Brain pericyte (primary cell): ENCODE results near the gene NSD1.

Experiments
- DNase-seq: peaks from one replicate; pipeline ENCODE4 v3.0.0-alpha.2; 2012; ENCODE audit warnings: low read depth, low spot score

Gene NSD1

GRCh38 chr5:177133096-177133852, at the start of gene NSD1:
Gene NSD1, plus strand, starts transcription at chr5:177133773. Its CDS starts 1,331 bp downstream, at chr5:177135104.
- DNase-seq, result peak; percentile 48

GRCh38 chr5:177084175-177084574, 49.4 kb upstream of the NSD1 start:
- DNase-seq, result no peak

GRCh38 chr5:177085985-177086653, 47.5 kb upstream of the NSD1 start:
- no peak for DNase-seq

- no peak for DNase-seq
Measured at GRCh38 chr5:177086654-177087397, 46.7 kb upstream of the NSD1 start, which contains the start of gene FGFR4. Gene FGFR4, plus strand, starts transcription at chr5:177086915. Its CDS starts 2,688 bp downstream, at chr5:177089603.

GRCh38 chr5:177087398-177088005, 46.1 kb upstream of the NSD1 start:
- DNase-seq, result no peak

- no peak for DNase-seq
Measured at GRCh38 chr5:177089127-177089526, 44.4 kb upstream of the NSD1 start.

GRCh38 chr5:177089825-177090641, 43.5 kb upstream of the NSD1 start:
- no peak for DNase-seq

GRCh38 chr5:177090813-177091212, 42.8 kb upstream of the NSD1 start:
- DNase-seq, result no peak

- no peak for DNase-seq
Measured at GRCh38 chr5:177091232-177091631, 42.3 kb upstream of the NSD1 start.

GRCh38 chr5:177092178-177093081, 41.1 kb upstream of the NSD1 start:
- DNase-seq, result no peak

- DNase-seq, result no peak
Measured at GRCh38 chr5:177093082-177093712, 40.4 kb upstream of the NSD1 start.

GRCh38 chr5:177093803-177094202, 39.8 kb upstream of the NSD1 start:
- DNase-seq, result no peak

GRCh38 chr5:177094224-177095087, 39.1 kb upstream of the NSD1 start:
- peak; percentile 53 for DNase-seq

- no peak for DNase-seq
Measured at GRCh38 chr5:177095088-177095669, 38.4 kb upstream of the NSD1 start.

GRCh38 chr5:177096162-177097015, 37.2 kb upstream of the NSD1 start:
- DNase-seq, result no peak

- no peak for DNase-seq
Measured at GRCh38 chr5:177097016-177097985, 36.3 kb upstream of the NSD1 start.
